Central memory CD4-positive, alpha-beta T cell (primary cell): Measurements from ENCODE around the gene OSBPL9.
"Not testable (repeated sequence)": the region's sequence is repeated elsewhere in the genome, so short reads cannot be mapped to it uniquely, and the experiment has no call there.

Experiments used
- DNase-seq: peaks from one replicate; pipeline ENCODE4 v3.0.0; 2022

Gene OSBPL9

GRCh38 chr1:51607681-51608095 is 9.2 kb upstream of the OSBPL9 start:
- DNase-seq = no peak

DNA sequence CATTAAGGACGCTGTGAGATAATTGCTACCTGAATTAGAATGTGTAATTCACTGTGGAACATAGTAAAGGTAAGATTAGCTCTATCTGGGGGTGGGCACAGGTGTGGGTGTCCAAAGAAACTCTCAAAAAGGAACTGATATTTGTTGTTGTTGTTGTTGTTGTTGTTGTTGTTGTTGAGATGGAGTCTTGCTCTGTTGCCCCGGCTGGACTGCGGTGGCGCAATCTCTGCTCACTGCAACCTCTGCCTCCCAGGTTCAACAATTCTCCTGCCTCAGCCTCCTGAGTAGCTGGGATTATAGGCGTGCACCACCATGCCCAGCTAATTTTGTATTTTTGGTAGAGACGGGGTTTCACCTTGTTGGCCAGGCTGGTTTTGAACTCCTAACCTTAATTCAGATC is 6.8 kb upstream of the OSBPL9 start:
- not testable (repeated sequence) for DNase-seq

DNA sequence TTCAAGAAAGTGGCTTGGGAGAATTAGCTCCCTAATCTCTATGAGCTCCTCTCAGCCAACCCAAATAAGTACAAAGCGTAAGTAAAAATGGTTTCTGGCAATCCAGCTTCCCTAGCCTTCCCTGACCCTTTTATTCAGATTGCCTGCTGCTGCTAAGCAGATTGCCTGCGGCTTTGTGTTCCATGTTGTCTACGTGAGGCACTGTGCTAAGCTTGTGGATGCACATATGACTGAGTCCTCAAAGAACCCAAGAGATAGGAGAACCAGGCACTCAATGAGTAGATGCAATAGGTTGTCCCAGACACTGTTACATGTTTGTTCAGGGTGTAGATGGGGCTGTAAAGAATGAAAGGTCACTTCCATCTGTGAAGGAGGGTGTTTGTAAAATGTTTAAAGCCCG is 6.3 kb upstream of the OSBPL9 start:
- DNase-seq = no peak

DNA sequence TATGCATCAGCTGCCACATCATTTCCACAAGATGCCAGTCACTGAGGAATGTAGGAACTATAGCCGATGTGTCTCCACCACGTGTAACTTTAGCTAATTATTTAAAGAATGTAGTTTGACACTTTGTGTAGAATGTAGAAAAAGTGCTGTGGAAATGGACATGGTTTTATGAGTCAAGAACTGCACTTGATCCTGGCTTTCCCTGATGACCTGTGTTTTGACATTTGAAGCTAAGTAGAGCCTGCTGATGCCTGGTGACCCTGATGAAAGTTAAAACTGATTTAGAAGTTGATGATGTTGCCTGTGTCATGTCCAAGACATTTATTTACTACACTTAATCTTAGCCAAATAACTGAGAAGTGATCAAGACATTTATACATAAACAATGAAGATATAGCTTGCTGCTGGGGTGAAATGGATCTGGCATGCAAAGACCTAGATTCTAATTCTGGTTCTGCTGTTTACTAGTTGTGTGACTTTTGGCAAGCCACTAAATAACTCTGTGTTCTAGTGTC is 4.4 kb upstream of the OSBPL9 start:
- DNase-seq = no peak

DNA sequence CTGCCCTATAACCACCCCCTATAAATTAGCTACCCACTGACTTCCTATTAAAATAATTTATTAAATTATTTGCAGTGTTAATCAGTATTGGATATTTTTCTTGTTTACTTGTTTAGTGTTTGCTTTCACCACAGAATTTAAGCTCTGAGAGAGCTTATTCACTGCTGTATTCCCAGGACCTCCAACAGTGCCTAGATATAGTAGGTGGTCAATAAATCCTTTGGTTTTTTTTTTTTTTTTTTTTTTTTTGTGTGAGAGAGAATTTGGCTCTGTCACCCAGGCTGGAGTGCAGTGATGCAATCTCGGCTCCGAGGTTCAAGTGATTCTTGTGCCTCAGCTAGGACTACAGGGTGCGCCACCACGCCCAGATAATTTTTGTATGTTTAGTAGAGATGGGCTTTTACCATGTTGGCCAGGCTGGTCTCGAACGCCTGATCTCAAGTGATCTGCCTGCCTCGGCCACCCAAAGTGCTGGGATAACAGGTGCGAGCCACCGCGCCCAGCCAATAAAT is 1.1 kb upstream of the OSBPL9 start:
- DNase-seq = no peak

- no peak for DNase-seq
These were observed 402 bp upstream of the OSBPL9 start for GRCh38 chr1:51616490-51616889.

GRCh38 chr1:51618715-51619114 is 1.8 kb downstream of the OSBPL9 start:
- DNase-seq = no peak

GRCh38 chr1:51620470-51620869 is 3.6 kb downstream of the OSBPL9 start:
- no peak for DNase-seq

DNA sequence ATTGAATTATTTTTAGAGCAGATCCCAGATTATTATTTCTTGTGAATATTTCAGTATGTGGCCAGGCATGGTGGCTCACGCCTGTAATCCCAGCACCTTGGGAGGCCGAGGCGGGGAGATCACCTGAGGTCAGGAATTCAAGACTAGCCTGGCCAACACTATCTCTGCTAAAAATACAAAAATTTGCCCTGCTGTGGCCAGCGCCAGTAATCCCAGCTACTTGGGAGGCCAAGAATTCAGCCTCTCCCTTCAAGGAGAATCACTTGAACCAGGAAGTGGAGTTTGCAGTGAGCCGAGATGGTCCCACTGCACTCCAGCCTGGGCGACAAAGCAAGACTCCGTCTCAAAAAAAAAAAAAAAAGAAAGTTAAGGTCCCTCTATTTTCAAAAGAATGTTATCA is 4.3 kb downstream of the OSBPL9 start:
- DNase-seq = no peak

DNA sequence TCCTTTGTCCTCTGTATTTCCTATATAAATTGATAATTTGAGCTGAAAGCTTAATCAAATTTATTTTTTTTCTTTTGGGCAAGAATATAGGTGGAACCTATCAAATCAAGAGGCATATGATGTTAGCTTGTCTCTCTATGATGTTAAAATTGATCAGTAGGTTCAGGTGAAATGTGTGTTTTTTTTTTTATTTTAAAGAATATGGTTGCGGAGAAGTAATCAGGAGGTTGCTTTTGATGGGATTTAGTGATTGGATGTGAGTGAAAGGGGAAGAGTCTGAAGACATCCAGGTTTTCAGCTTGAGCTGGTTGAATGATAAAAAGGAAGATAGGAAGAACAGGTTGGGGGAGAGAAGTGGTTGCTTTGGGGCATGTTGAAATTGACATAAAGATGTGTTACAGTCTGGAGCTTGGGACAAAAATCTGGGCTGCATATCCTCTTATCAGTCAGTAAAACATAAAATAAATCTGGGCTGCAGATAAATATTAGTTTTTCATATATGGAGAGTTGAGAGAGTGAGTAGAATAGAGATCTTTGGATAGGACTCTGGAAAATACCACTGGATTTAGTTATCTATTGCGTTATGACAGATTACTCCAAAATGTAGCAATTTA is 5.1 kb downstream of the OSBPL9 start:
- no peak for DNase-seq

- DNase-seq = no peak
These were observed 5.6 kb downstream of the OSBPL9 start for GRCh38 chr1:51622455-51622913.

GRCh38 chr1:51623025-51623424 is 6.1 kb downstream of the OSBPL9 start:
- DNase-seq = no peak

- DNase-seq = no peak
These were observed 6.6 kb downstream of the OSBPL9 start for GRCh38 chr1:51623450-51623849.

DNA sequence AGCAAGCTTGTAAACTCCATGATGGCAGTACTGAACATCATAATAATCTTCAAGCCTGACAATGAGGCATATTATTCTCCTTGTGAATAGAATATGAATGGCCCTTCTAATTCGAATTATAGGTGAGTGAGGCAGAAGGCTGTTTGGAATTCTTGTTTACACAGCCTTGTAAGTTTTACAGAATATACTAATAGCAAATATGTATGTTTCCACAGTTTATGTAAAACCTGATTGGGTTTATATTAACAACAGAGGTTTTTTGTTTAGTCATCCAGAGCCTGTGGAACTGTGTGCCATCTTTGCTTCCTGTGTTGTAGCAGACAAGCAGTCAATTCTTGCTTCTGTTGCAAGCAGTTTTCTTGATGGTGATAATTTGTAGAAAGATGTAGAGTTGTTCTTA is 8.0 kb downstream of the OSBPL9 start:
- DNase-seq = no peak

DNA sequence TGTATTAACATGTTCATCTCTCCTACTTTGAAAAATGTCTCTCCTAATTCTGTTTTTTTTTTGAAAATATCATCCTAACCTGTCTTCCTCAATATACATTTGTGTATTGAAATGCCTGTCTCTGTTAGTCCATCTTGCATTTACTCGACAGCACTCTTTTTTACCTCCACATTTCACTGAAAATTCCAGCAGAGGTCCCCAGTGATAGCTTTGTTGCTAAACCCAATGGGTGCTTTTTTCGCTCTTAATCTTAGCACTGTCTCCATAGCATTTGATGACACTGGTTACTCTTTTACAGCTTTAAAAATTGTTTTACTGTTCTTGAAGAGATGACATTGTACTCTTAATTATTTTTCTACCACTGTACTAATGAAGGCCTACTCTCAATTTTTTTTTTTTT is 10.8 kb downstream of the OSBPL9 start:
- no peak for DNase-seq

DNA sequence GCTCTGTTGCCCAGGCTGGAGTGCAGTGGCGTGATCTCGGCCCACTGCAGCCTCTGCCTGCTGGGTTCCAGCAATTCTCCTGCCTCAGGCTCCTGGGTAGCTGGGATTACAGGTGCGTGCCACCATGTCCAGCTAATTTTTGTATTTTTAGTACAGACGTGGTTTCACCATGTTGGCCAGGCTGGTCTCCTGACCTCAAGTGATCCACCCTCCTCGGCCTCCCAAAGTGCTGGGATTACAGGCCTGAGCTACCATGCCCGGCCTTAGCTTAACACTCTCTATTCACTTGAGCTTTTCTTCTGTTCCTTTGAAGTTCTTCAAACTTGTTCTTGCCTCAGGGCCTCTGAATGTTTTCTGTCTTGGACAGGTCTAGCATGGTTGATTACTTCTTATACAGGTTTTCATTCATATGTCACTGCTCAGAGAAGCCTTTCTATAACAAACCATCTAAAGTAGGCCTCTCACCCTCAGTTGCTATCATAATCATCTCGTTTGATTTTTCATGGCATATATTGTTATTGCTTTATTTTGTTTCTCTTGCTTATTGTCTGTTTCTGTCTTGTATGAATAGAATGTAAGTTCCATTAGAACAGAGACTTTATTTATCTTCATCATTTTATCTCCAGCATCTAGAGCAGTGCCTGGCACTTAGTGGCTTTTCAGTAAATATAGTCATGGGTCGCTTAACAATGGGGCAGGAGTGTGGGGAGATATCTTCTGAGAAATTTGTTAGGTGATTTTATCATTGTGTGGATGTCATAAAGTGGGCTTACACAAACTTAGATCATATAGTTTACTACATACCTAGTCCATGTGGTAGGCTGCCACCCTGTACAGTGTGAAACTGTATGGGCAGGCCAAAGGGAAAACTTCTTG is 12.1 kb downstream of the OSBPL9 start:
- no peak for DNase-seq

- no peak for DNase-seq
These were observed 13.0 kb downstream of the OSBPL9 start for GRCh38 chr1:51629918-51630317.

- DNase-seq = no peak
These were observed 13.5 kb downstream of the OSBPL9 start for GRCh38 chr1:51630393-51630792.

GRCh38 chr1:51630922-51631321 is 14.0 kb downstream of the OSBPL9 start:
- DNase-seq = no peak

DNA sequence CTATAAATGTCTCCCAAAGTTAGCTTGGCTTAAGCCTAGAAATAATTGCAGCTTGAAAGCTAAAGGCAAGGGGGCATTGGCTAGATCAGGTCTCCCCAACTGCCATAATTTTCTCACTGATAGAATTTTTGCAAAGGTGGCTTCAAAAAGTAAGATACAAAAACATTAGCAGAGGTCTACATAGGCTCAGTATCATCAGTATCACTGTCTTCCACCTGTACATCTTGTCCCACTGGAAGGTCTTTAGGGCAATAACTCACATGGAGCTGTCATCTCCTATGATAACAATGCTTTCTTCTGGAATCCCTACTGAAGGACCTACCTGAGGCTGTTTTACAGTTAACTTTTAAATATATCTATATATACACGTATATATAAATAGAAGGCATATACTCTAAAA is 14.9 kb downstream of the OSBPL9 start:
- no peak for DNase-seq

GRCh38 chr1:51634618-51635017 is 17.7 kb downstream of the OSBPL9 start:
- no peak for DNase-seq

- no peak for DNase-seq
These were observed 18.7 kb downstream of the OSBPL9 start for GRCh38 chr1:51635615-51636014.

DNA sequence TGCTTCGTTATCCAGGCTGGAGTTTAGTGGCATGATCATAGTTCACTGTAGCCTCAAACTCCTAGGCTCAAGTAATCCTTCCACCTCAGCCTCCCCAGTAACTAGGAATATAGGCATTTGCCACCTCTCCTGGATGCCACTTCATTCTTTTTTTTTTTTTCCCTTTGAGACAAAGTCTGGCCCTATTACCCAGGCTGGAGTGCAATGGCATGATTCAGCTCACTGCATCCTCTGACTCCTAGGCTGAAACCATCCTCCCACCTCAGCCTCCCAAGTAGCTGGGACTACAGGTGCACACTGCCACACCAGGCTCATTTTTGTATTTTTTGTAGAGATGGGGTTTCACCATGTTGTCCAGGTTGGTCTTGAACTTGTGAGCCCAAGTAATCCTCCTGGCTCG is 19.3 kb downstream of the OSBPL9 start:
- DNase-seq = no peak
